K562 (cell line): ENCODE data around the gene THSD8. TPM values are rescaled to one million over a fixed set of nuclear protein-coding genes. Genes with fewer than 3 reads are reported as not detected.

Source experiments
- ARID4B ChIP-seq: sonication (generic); formaldehyde crosslinking; IDR thresholded peaks from 2 replicates; pipeline ENCODE4 v1.8.0; 2022; ENCODE audit warnings: mild to moderate bottlenecking, missing genetic modification reagents
- CAMTA2 ChIP-seq: fragments of 250-450 bp; sonication (Bioruptor Pico); conservative IDR thresholded peaks from 2 replicates; pipeline ENCODE4 v1.5.1; 2022
- CREM ChIP-seq: IDR thresholded peaks from 2 replicates; pipeline ENCODE4 v1.6.1; 2014; ENCODE audit warnings: antibody characterized with exemption, low read depth
- CTBP1 ChIP-seq: fragments of 450-650 bp; IDR thresholded peaks from 2 replicates; pipeline ENCODE4 v1.6.1; 2016; ENCODE audit warnings: borderline replicate concordance
- HDAC1 ChIP-seq, 2 experiments: fragments of 450-650 bp; IDR thresholded peaks; 2 replicates each; pipeline ENCODE4 v1.6.1; 2016 to 2017; ENCODE audit warnings: inconsistent platforms in 1 of 2, mild to moderate bottlenecking in 1 of 2, moderate library complexity in 1 of 2
- RB1 ChIP-seq: fragments of 450-650 bp; IDR thresholded peaks from 2 replicates; pipeline ENCODE4 v1.6.1; 2017; ENCODE audit warnings: low read depth, mild to moderate bottlenecking
- TFAP4 ChIP-seq: sonication (generic); formaldehyde crosslinking; IDR thresholded peaks from 2 replicates; pipeline ENCODE4 v1.8.0; 2022; ENCODE audit warnings: missing genetic modification reagents, mild to moderate bottlenecking, moderate library complexity, borderline replicate concordance
- ZBTB7A ChIP-seq: IDR thresholded peaks from 2 replicates; pipeline ENCODE4 v1.6.1; 2011; ENCODE audit warnings: low read depth, mild to moderate bottlenecking, low read length, moderate library complexity, borderline replicate concordance; ENCODE audit not compliant: control insufficient read depth
- ZFPM2 ChIP-seq: fragments of 250-450 bp; sonication (Bioruptor Pico); IDR thresholded peaks from 2 replicates; pipeline ENCODE4 v1.5.1; 2022; ENCODE audit warnings: mild to moderate bottlenecking
- ZKSCAN1 ChIP-seq: fragments of 150-350 bp; IDR thresholded peaks from 2 replicates; pipeline ENCODE4 v1.6.1; 2016; ENCODE audit warnings: low read depth, low read length
- ZNF407 ChIP-seq: fragments of 450-650 bp; IDR thresholded peaks from 2 replicates; pipeline ENCODE4 v1.6.1; 2016; ENCODE audit warnings: low read depth
- polyA plus RNA-seq, 8 experiments: library from polyadenylated mRNA; depleted of rRNA in 4 of 8; stranded (reverse) in 5 of 8; unstranded in 3 of 8; fragments of >200 nt; fragmentation: Nextera tagmentation in 2 of 8; fragmentation: Illumina TruSeq in 1 of 8; extraction: Ambion mirVana in 2 of 8; extraction: Trizol in 1 of 8; gene quantifications; 2 replicates each; pipeline versions ENCODE4 v1.2.1 to v1.2.3, GENCODE V29; 2011 to 2014; ENCODE audit warnings: inconsistent platforms in 1 of 8, missing spikeins in 1 of 8
- total RNA-seq, 7 experiments: library from RNA; depleted of rRNA in 6 of 7; stranded (reverse); fragments of >200 nt in 6 of 7; fragmentation: Illumina TruSeq in 2 of 7; extraction: Trizol in 2 of 7; gene quantifications; 2 replicates each; pipeline versions ENCODE4 v1.2.1 to v1.2.3, GENCODE V29; 2011 to 2021; ENCODE audit warnings: low replicate concordance in 1 of 7

THSD8 gene
- total and polyA plus RNA-seq, 9 of the 15 experiments (the other 6 are each of a cell fraction or from before 2014, with no cell fraction given) = 8.4 to 42.4 (median 19.9) TPM; not detected in 2

- TF ChIP-seq ZNF407 = no peak
- TF ChIP-seq CTBP1 = peak; percentile 41; the same call in 1 of the 2 replicates
- no peak for TF ChIP-seq CAMTA2 (CRISPR knock-in tag)
- peak; percentile 93 for TF ChIP-seq TFAP4 (CRISPR knock-in tag)
- peak; percentile 77 for TF ChIP-seq ZKSCAN1
- TF ChIP-seq HDAC1 (IDR thresholded peaks at IDR 0.05) = 0 out of 4 replicates have a peak, but pooled peaks of 1 of the 2 experiments have one; percentile 18
- TF ChIP-seq ZBTB7A = peak; percentile 31; the same call in 1 of the 2 replicates
- 0 out of 2 replicates have a peak, but pooled peaks have one; percentile 7 for TF ChIP-seq CREM
- peak; percentile 58; the same call in 1 of the 2 replicates for TF ChIP-seq RB1
- 0 out of 2 replicates have a peak, but pooled peaks have one; percentile 19 for TF ChIP-seq ARID4B
- TF ChIP-seq ZFPM2 = no peak
Measured at GRCh38 chr19:12766051-12766521, 35.8 kb upstream of the THSD8 start (continued).
